Activated CD4-positive, alpha-beta T cell treated with anti-CD3 and anti-CD28 coated beads, Interleukin-2, amount 50 U/mL, for 16 hours (primary cell): ENCODE measurements around the gene ROCK1.
A peak's percentile ranks its signal among the peaks of the same experiment; 100 is the strongest.
"Not testable (repeated sequence)": the region's sequence is repeated elsewhere in the genome, so short reads cannot be mapped to it uniquely, and the experiment has no call there.

Experiments
- DNase-seq: peaks from one replicate; pipeline ENCODE4 v3.0.0-alpha.2; 2020

Gene ROCK1

DNA sequence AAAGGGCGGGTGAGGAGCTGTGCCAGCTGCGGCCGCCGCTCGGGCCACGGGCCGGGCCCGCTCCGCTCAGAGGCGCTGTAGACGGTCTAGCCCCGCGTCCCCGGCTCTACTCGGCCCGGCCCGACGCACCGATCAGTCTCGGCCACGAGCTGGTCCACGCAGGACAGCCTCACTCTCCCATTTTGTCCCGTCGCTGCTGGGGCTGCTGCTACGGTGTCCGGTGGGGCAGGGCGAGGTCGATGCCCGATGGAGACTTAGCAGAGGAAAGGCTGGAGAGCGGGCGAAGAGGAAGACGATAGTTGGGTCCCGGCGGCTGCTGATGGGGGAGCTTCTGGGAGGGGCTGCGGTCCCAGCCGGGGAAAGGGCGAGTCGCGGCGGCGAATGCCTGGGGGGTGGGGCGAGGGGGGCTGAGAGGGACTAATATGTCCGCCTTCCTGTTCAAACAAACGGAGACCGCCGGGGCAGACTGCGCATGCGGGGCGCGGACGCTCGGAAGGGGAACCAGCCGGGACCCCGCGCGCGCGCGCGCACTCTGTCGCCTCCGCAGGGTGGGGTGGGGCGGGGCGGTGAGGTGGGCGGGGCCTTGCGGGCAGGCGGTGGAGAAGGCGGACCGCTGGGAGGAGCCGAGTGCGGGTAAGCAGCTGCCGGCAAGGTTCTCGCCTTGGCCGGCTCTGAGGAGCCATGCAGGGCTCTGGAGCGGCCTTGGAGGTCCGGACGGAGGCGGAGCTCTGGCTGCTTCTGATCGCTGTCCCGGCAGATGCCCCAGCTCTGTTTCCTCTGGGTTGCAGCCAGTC, at the start of gene ROCK1:
Gene ROCK1 (minus strand): TSS at position 468 of the 794 bp plus-strand sequence. CDS start 903 bp downstream, outside the sequence.
- DNase-seq = peak; percentile 99

GRCh38 chr18:21155443-21155842, 43.8 kb upstream of the ROCK1 start:
- no peak for DNase-seq

- no peak for DNase-seq
These were observed 34.4 kb upstream of the ROCK1 start for GRCh38 chr18:21146016-21146415.

GRCh38 chr18:21145371-21145770, 33.8 kb upstream of the ROCK1 start:
- no peak for DNase-seq

- DNase-seq = no peak
These were observed 30.2 kb upstream of the ROCK1 start for GRCh38 chr18:21141668-21142422.

GRCh38 chr18:21137719-21138488, 26.3 kb upstream of the ROCK1 start:
- not testable (repeated sequence) for DNase-seq

- DNase-seq = peak; percentile 6
These were observed 23.3 kb upstream of the ROCK1 start for GRCh38 chr18:21134895-21135294.

GRCh38 chr18:21132398-21132918, 20.8 kb upstream of the ROCK1 start:
- DNase-seq = no peak

DNA sequence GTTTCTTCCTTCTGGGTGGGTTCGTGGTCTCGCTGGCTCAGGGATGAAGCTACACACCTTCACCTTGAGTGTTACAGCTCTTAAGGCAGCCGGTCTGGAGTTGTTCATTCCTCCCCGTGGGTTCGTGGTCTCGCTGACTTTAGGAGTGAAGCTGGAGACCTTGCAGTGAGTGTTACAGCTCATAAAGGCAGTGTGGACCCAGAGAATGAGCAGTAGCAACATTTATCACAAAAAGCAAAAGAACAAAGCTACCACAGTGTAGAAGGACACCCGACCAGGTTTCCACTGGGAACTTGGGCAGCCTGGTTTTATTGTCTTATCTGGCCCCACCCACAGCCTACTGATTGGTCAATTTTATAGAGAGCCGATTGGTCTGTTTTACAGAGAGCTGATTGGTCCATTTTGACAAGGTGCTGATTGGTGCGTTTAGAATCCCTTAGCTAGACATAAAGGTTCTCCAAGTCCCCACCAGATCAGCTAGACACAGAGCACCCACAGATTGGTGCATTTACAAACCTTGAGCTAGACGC, 20.1 kb upstream of the ROCK1 start:
- DNase-seq = no peak

DNA sequence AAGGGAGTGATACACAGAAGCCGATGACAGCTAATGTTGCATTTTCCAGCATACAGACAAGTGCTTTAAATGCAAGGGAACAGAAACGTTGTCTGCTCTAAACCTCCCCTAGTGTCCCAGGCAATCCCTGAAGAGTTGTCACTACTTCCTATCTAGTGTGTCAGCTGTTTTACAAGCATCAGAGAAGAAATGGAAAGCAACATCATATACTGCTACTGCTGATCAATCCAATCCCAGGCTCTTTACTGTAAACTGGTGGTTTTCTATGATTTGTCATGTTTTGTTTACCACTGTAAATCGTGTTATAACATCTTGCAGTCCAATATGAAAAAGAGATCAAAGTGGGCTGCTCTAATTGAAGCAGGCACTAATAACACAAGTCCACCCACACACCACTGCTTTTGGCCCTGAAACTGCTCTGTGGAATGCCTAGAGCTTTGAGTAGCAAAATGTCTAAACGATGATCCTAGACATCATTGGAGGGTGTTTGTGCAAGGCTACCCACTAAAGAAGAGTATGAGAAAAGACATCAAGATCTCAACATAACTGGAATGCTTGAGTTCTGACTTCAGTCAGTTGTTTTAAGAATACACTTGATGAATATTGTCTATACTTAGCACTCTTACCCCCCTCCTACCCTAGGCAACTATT, 18.1 kb upstream of the ROCK1 start:
- no peak for DNase-seq

DNA sequence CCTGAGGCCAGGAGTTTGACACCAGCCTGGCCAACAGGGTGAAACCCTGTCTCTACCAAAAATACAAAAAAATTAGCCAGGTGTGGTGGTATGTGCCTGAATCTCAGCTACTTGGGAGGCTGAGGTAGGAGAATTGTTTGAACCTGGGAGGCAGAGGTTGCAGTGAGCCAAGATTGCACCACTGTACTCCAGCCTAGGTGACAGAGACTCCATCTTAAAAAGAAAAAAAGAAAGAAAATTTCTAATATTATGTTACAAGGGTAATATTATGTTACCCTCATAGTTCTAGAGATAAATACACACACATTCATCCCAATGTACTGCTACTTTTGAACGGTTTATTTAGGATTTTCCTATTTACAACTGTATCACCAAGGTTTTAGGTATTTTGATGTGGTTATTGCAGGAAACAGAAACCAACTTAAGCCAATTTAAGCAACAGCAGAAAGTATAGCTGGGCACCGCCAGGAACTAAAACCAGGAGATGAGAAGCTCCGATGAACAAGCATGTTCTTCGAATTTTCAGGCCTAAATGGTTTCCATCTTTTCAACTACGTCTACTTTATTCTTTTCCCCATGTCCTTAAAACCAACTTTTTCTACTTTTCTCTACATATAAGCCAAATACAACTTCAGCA, 11.8 kb upstream of the ROCK1 start:
- no peak for DNase-seq

DNA sequence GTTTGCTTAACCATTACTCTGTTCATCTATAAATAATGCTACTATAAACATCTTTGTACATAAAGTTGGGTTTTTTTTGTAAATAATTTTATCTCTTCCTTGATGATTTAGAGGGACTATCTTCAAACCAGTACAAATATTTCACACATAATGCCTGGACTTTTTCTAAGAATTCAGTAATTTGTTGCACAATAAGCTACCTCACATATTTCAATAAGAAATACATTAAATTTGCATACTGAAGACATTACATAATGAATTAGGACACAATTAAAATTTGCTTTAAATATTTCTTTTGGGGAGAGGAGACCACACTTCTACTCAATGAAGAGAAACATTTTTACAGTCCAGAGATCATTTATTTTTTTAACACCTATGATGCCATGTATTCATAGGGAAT, 7.2 kb upstream of the ROCK1 start:
- no peak for DNase-seq

DNA sequence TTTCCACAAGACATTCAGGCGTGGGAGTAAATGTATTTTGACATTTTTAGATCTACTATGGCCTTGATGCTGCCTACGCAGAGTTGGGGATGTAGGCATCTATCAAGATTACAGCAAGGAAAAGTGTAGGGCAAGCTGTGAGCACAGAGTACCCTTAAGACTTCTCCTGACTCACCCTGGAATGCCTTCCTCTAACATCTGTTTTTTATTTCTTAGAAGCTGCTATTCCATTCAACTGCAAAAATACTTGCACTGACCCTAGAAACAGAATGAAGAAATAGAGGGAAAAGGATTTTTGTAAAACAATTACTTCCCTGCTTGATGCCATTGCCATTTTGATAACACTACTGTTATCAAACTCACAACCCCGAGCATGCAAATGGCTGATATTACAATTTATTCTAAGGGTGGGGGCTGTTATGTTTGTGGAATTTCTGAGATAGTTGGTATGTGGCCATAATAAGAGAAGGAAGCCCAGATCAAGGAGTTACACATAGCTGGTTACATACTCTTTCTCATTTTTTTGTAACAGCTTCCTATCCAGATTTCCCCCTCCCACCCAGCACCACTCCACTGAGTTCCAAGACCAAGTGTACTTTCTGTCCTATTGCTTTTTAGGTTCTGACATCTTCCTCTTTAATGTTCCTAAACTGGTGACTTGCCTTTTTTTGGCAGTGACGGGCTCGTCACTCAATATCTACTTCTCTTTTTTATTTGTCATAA, 6.0 kb upstream of the ROCK1 start:
- no peak for DNase-seq

GRCh38 chr18:21115519-21116411, 4.2 kb upstream of the ROCK1 start:
- no peak for DNase-seq

DNA sequence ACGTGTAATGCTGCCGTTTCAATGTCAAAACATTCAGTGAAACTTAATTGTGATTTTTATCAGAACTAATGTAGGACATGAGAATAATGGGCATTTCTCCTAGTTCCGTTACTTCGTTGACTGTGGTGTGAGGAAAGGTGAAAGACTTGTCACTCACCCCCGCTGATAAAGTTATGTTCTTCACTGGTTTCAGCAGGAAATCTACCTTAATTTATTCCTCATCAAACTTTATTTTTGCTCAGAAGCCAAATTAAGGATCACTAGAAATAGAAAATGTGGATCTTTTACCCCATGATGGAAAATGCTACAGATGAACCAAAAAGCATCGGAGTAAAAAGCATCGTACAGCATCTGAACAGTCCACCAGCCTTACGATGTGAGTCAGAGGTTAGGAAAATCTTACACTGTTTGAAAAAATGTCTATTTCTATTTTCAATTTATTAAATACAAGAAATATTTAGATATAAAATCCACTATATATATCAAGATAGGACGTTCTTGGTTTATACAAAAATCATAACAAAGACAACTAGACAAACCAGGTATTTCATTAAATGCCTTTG, 1.0 kb upstream of the ROCK1 start:
- DNase-seq = no peak

GRCh38 chr18:21112140-21112473, 494 bp upstream of the ROCK1 start:
- DNase-seq = no peak

GRCh38 chr18:21110713-21111345, 784 bp downstream of the ROCK1 start:
- DNase-seq = peak; percentile 74

DNA sequence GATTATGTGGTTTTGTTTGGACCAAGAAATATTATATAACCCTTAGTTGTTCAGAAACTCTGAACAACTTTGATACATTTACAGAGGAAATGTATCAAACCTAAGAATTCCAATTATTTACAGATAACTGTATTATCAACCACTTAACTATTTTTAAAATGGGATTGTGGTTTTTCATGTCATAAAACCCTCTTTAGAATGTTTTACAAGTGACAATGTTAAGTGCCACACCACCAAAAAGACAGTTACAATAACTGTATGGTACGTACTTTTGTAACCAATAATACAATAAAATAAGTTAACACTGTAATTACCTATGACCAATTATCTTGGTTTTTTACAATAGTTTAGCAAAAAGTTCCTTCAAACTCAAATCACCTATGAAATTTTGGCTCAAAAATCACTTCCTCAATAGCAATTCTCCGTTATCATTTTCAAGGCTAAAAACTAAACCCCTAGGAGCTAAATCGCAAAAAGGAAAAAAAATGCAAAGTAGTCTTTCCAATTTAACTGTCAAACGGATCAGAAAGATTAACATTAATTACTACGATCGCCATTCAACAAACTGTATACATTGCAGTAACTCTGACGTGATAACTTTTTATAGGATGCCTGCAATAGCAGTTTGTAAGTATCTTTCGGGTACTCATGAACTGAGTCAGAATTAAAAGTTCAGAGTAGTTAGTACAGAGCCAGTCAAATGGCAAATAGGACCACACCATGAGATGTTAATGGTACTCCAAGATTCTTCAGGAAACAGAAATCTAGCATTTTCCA, 1.5 kb downstream of the ROCK1 start:
- DNase-seq = peak; percentile 43

- DNase-seq = no peak
These were observed 5.7 kb downstream of the ROCK1 start for GRCh38 chr18:21105936-21106335.
